Uterus (tissue), 2 donors: ENCODE data around the gene MYO1B.

Source experiments
- CTCF ChIP-seq, 4 experiments: fragments of 200-600 bp in 2 of 4; fragments of 450-650 bp in 2 of 4; sonication (generic) in 2 of 4; IDR thresholded peaks; one replicate each; pipeline ENCODE4 v1.5.1; 2016 to 2019; ENCODE audit warnings: antibody characterized with exemption in 4 of 4, mild to moderate bottlenecking in 2 of 4, moderate library complexity in 1 of 4
- POLR2A ChIP-seq, 2 donors: fragments of 450-650 bp; IDR thresholded peaks; one replicate each; pipeline ENCODE4 v1.6.1; 2016; ENCODE audit warnings: antibody characterized with exemption in 2 of 2, mild to moderate bottlenecking in 1 of 2, moderate library complexity in 1 of 2

GRCh38 chr2:191311156-191311555 lies 66.0 kb downstream of the MYO1B start:
- TF ChIP-seq POLR2A (IDR thresholded peaks at IDR 0.05) (no peak), CTCF (IDR thresholded peaks at IDR 0.05) (no peak)
